OCI-LY3 (cell line): ENCODE measurements around the gene F11R.

Experiments used
- CTCF ChIP-seq: fragments of 200-600, 300-600 bp; sonication (generic); IDR thresholded peaks from 2 replicates; pipeline ENCODE4 v1.5.1; 2014; ENCODE audit warnings: antibody characterized with exemption, low read length, low read depth
- EZH2phosphoT487 ChIP-seq: fragments of 200-600 bp; shearing (Covaris generic); IDR thresholded peaks from 2 replicates; pipeline ENCODE4 v1.6.1; 2018; ENCODE audit warnings: antibody characterized with exemption, mixed run types, low read depth

DNA sequence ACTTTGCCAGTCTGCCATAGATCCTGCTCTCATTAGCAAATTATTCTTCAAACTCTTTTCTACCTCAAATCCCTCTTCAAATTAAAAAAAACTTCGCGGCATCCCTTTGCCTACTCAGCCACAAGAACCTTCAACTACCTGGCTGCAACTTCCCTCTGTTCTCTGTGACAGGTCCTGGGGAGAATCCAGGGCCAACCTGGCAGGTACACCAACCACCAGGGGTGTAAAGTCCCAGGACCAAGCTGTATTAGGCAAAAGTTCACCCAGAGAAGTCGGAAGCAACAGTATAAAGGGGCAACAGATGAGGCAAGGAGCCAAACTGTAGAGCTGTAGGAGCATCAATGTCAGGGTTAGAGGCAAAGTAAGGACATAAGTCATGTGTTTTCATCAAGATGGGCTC is 48.0 kb downstream of the F11R start:
- no peak for TF ChIP-seq EZH2phosphoT487
- TF ChIP-seq CTCF, result no peak
